NB4 (cell line): ENCODE measurements around the gene DYNC1H1.

Experiments used
- MYC ChIP-seq: IDR thresholded peaks from 2 replicates; pipeline ENCODE4 v1.6.1; 2011; ENCODE audit warnings: low read depth, low read length
- POLR2A ChIP-seq: IDR thresholded peaks from 2 replicates; pipeline ENCODE4 v1.6.1; 2011; ENCODE audit warnings: mild to moderate bottlenecking; ENCODE audit not compliant: insufficient read length; ENCODE audit errors: extremely low read depth
- TF ChIP-seq, protein P1 (sequence below): IDR thresholded peaks from one replicate; pipeline ENCODE4 v1.5.1; 2012; ENCODE audit warnings: low read depth, low read length
- TF ChIP-seq, protein P2 (sequence below): IDR thresholded peaks from 2 replicates; pipeline ENCODE4 v1.6.1; 2011; ENCODE audit warnings: low read depth, low read length

DNA sequence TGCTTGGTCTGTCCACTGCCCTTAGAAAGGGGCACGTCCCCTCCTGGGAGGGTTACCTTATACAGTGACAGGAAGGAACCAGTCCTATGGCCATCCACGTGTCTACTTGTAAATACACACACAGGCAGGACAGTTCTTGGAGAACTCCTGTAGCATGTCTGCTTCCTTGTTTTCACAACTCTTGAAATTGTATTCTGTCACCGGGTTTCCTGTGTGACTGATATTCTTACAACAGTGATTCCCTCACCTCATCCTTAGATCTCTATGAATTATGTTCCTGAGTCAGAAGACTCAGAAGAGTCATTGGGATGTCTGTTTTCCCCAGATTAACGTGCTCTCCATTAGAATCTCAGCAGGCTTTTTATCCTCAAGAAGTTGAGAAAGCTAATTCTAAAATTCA is 44.1 kb upstream of the DYNC1H1 start:
- TF ChIP-seq, protein P1, sequence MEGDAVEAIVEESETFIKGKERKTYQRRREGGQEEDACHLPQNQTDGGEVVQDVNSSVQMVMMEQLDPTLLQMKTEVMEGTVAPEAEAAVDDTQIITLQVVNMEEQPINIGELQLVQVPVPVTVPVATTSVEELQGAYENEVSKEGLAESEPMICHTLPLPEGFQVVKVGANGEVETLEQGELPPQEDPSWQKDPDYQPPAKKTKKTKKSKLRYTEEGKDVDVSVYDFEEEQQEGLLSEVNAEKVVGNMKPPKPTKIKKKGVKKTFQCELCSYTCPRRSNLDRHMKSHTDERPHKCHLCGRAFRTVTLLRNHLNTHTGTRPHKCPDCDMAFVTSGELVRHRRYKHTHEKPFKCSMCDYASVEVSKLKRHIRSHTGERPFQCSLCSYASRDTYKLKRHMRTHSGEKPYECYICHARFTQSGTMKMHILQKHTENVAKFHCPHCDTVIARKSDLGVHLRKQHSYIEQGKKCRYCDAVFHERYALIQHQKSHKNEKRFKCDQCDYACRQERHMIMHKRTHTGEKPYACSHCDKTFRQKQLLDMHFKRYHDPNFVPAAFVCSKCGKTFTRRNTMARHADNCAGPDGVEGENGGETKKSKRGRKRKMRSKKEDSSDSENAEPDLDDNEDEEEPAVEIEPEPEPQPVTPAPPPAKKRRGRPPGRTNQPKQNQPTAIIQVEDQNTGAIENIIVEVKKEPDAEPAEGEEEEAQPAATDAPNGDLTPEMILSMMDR, result no peak
- TF ChIP-seq POLR2A, result no peak
- TF ChIP-seq, protein P2, sequence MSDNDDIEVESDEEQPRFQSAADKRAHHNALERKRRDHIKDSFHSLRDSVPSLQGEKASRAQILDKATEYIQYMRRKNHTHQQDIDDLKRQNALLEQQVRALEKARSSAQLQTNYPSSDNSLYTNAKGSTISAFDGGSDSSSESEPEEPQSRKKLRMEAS, result no peak
- TF ChIP-seq MYC, result no peak
